Measurements from ENCODE around the gene SHROOM1.

Gene SHROOM1

DNA sequence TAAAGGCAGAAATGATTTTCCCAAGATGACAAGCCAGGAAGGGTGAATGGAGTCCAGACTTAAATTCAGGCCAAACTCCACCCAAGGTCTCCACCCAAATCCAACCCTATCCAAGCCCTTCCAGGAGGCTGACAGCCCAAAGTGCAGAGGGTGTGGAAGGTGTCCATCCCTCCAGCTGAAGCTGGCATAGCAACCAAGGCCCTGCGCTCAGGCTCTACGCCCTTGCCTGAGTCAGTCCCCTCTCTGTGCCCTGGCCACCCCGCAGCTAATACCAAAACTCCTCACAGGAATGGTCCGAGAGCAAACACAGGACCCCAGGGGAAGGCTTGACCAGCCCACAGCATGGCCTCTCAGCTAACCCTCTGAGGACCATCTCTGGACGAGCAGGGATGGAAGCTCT, 55.6 kb downstream of the SHROOM1 start:
- no peak for TF ChIP-seq EZH2 (optimal IDR thresholded peaks at IDR 0.05; ENCODE audit: low read depth, low read length)
- TF ChIP-seq EZH2phosphoT487 (IDR thresholded peaks at IDR 0.05; ENCODE audit: low read length) = no peak
- TF ChIP-seq CTCF (IDR thresholded peaks at IDR 0.05; ENCODE audit: low read length) = no peak
- peaks cover 25% of the 10 kb centered on the region for H3K27me3 ChIP-seq (replicated peaks; ENCODE audit: insufficient read depth, low read length)
- no peak overlapping the region for H3K4me2 ChIP-seq (ENCODE audit: low read depth, low read length)

DNA sequence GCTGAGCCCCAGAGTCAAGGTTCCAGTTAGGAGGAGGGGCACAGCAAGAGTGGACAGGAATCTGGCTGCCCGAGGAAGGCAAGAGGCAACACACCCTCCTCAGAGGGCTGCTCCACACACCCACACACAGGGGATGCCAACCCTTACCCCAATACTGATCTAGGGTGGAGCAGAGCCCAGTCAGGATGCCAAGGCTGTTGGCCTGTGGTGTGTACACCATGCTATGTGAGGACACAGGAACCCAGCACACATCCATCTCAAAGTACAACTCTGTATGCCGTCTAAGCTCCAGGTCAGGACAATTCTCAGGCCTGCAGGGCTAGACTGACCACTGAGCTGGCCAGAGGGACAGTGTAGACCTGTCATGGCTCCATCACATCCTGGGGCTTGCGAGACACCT, 56.0 kb downstream of the SHROOM1 start:
- Histone ChIP-seq H3K4me3 (ENCODE audit: low read length) (no peak overlapping the region), H3K36me3 (replicated peaks; ENCODE audit: insufficient read depth, low read length) (no peaks in the 10 kb centered on the region), H3K4me1 (ENCODE audit: low read length) (no peaks in the 10 kb centered on the region), H3K27ac (ENCODE audit: low read length) (no peak overlapping the region), H3F3A (ENCODE audit: insufficient read depth, low read length) (peaks cover 8% of the 10 kb centered on the region; the same call in 1 of the 2 replicates), H3K27me3 (replicated peaks; ENCODE audit: insufficient read depth, low read length) (peaks cover 20% of the 10 kb centered on the region), H3K9me3 (replicated peaks; ENCODE audit: insufficient read depth, low read length) (no peaks in the 10 kb centered on the region), H2AFZ (ENCODE audit: low read length) (no peak overlapping the region), H3K9ac (ENCODE audit: low read length) (no peak overlapping the region), H3K4me2 (ENCODE audit: low read depth, low read length) (no peak overlapping the region), H3K79me2 (ENCODE audit: low read length) (no peaks in the 10 kb centered on the region), H4K20me1 (ENCODE audit: insufficient read depth, low read length) (no peaks in the 10 kb centered on the region), H3K9me2 (replicated peaks; ENCODE audit: insufficient read depth, low read length) (no peaks in the 10 kb centered on the region)
- no peak for TF ChIP-seq CTCF (IDR thresholded peaks at IDR 0.05; ENCODE audit: low read length)
- no peak for TF ChIP-seq EZH2 (optimal IDR thresholded peaks at IDR 0.05; ENCODE audit: low read depth, low read length)
- no peak for TF ChIP-seq EZH2phosphoT487 (IDR thresholded peaks at IDR 0.05; ENCODE audit: low read length)
- no peak for DNase-seq

More for the DNA sequence above, 55.6 kb downstream of the SHROOM1 start:
- Histone ChIP-seq H3K4me3 (ENCODE audit: low read length) (no peak overlapping the region), H3K79me2 (ENCODE audit: low read length) (no peaks in the 10 kb centered on the region), H3K4me1 (ENCODE audit: low read length) (0 out of 2 replicates have a peak, but pooled peaks cover 3% of the 10 kb centered on the region), H3K9me3 (replicated peaks; ENCODE audit: insufficient read depth, low read length) (no peaks in the 10 kb centered on the region), H3K36me3 (replicated peaks; ENCODE audit: insufficient read depth, low read length) (no peaks in the 10 kb centered on the region), H3K27ac (ENCODE audit: low read length) (no peak overlapping the region), H2AFZ (ENCODE audit: low read length) (no peak overlapping the region), H3F3A (ENCODE audit: insufficient read depth, low read length) (peaks cover 8% of the 10 kb centered on the region; the same call in 1 of the 2 replicates), H3K9me2 (replicated peaks; ENCODE audit: insufficient read depth, low read length) (no peaks in the 10 kb centered on the region), H3K9ac (ENCODE audit: low read length) (no peak overlapping the region), H4K20me1 (ENCODE audit: insufficient read depth, low read length) (no peaks in the 10 kb centered on the region)
- DNase-seq = no peak

GRCh38 chr5:132773601-132774355, 56.7 kb downstream of the SHROOM1 start:
- Histone ChIP-seq H3K79me2 (ENCODE audit: low read length) (no peaks in the 10 kb centered on the region), H3K4me2 (ENCODE audit: low read depth, low read length) (no peak overlapping the region), H3K4me3 (ENCODE audit: low read length) (no peak overlapping the region), H3K36me3 (replicated peaks; ENCODE audit: insufficient read depth, low read length) (no peaks in the 10 kb centered on the region), H3K27ac (ENCODE audit: low read length) (no peak overlapping the region), H4K20me1 (ENCODE audit: insufficient read depth, low read length) (no peaks in the 10 kb centered on the region), H3K9me2 (replicated peaks; ENCODE audit: insufficient read depth, low read length) (no peaks in the 10 kb centered on the region), H3K9me3 (replicated peaks; ENCODE audit: insufficient read depth, low read length) (no peaks in the 10 kb centered on the region), H3K27me3 (replicated peaks; ENCODE audit: insufficient read depth, low read length) (peaks cover 13% of the 10 kb centered on the region), H3K4me1 (ENCODE audit: low read length) (no peaks in the 10 kb centered on the region), H3K9ac (ENCODE audit: low read length) (no peak overlapping the region), H2AFZ (ENCODE audit: low read length) (no peak overlapping the region), H3F3A (ENCODE audit: insufficient read depth, low read length) (peaks cover 8% of the 10 kb centered on the region; the same call in 1 of the 2 replicates)
- DNase-seq = no peak
- TF ChIP-seq CTCF (IDR thresholded peaks at IDR 0.05; ENCODE audit: low read length) = no peak
